Measurements from ENCODE around the gene HRH4. TPM values are rescaled to one million over a fixed set of nuclear protein-coding genes. Genes with fewer than 3 reads are reported as not detected.

The HRH4 gene
- total and polyA plus RNA-seq, 2 of the 13 experiments (the other 11 are each of a cell fraction or from before 2014, with no cell fraction given): not detected

DNA sequence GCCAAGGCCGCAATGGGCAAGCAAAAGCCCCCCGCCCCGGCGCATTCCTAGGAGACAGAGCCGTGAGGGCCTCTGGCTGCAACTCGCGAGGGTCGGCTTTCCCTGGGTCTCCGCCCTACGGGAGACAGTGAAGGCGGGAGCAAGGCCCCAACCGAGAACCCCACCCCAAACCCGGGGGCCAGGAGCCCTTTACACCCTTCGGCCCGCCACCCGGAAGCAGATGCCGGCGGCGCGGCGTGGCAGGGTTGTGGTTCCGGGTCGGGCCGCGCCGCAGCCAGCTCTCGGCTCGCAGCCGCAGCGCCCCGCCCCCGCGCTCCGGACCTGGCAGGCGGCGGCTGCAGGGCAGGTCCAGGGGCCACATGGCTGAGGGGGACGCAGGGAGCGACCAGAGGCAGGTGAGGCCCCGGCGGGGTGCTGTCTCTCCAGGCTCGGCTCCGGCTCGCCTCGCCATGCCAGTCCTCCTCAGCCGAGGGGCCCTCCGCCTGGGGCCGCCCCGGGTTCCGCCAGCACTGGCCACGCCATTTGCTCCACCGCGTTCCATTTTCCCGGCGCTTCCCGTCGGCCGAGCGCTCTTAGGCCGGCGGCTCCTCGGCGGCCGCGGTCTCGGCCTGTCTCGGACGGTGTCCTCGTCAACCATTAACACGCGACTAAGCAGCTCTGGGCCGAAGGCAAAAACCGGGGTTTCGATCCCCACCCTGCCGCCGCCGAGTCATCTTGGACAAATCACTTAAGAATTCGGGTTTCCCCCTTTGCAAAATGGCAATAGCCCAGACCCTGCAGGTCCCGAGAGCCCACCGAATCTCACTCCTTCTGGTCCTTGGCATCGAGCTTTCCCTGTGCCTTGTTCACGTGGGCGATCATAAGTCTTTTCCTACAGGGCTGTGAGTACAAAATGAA, 33.8 kb upstream of the HRH4 start, which contains the start of gene IMPACT (continued):
- TF ChIP-seq ZNF543 (CRISPR knock-in tag; IDR thresholded peaks at IDR 0.05) (no peak), HNF1B (CRISPR knock-in tag; IDR thresholded peaks at IDR 0.05) (no peak), DPF2 (CRISPR knock-in tag; IDR thresholded peaks at IDR 0.05; ENCODE audit: borderline replicate concordance, low read depth) (no peak), ZBTB20 (CRISPR knock-in tag; IDR thresholded peaks at IDR 0.05; ENCODE audit: borderline replicate concordance, low read depth) (no peak), HOXA9 (CRISPR knock-in tag; IDR thresholded peaks at IDR 0.05; ENCODE audit: borderline replicate concordance) (no peak), PAX8 (CRISPR knock-in tag; IDR thresholded peaks at IDR 0.05; ENCODE audit: borderline replicate concordance) (peak; percentile 65; the same call in 1 of the 2 replicates), ZMYM2 (CRISPR knock-in tag; IDR thresholded peaks at IDR 0.05) (no peak), ZNF3 (CRISPR knock-in tag; IDR thresholded peaks at IDR 0.05) (no peak), BRCA1 (CRISPR knock-in tag; IDR thresholded peaks at IDR 0.05) (no peak), ZKSCAN5 (CRISPR knock-in tag; IDR thresholded peaks at IDR 0.05) (no peak), SNAI1 (CRISPR knock-in tag; IDR thresholded peaks at IDR 0.05; ENCODE audit: borderline replicate concordance) (0 out of 2 replicates have a peak, but pooled peaks have one; percentile 47), SOX5 (CRISPR knock-in tag; IDR thresholded peaks at IDR 0.05; ENCODE audit: borderline replicate concordance) (no peak), ZNF780A (CRISPR knock-in tag; IDR thresholded peaks at IDR 0.05) (no peak), REXO4 (CRISPR knock-in tag; IDR thresholded peaks at IDR 0.05; ENCODE audit: borderline replicate concordance) (0 out of 2 replicates have a peak, but pooled peaks have one; percentile 27), ZNF350 (CRISPR knock-in tag; IDR thresholded peaks at IDR 0.05; ENCODE audit: borderline replicate concordance, low read depth) (no peak), ZNF704 (CRISPR knock-in tag; IDR thresholded peaks at IDR 0.05; ENCODE audit: borderline replicate concordance) (0 out of 2 replicates have a peak, but pooled peaks have one; percentile 38), KAT2B (IDR thresholded peaks at IDR 0.05; ENCODE audit: borderline replicate concordance, low read depth, low read length) (no peak), SRSF4 (IDR thresholded peaks at IDR 0.05; ENCODE audit: low read depth, low read length, poor library complexity, severe bottlenecking) (no peak), RBFOX2 (IDR thresholded peaks at IDR 0.05; ENCODE audit: low read depth, low read length) (peak; percentile 93), ZNF569 (CRISPR knock-in tag; IDR thresholded peaks at IDR 0.05; ENCODE audit: borderline replicate concordance) (no peak), HNRNPLL (IDR thresholded peaks at IDR 0.05; ENCODE audit: low read depth, low read length, poor library complexity, severe bottlenecking) (peak; percentile 48), TRIM22 (IDR thresholded peaks at IDR 0.05) (no peak), GLI4 (CRISPR knock-in tag; IDR thresholded peaks at IDR 0.05; ENCODE audit: borderline replicate concordance) (no peak), KAT8 (CRISPR knock-in tag; IDR thresholded peaks at IDR 0.05) (peak; percentile 61)
